NCI-H2196 (cell line): ENCODE data around the gene DZIP1.

Experiments
- DNase-seq: peaks from one replicate; lab custom pipeline; 2025; ENCODE audit not compliant: unreplicated experiment; lab: John Stamatoyannopoulos, UW

Gene DZIP1

DNA sequence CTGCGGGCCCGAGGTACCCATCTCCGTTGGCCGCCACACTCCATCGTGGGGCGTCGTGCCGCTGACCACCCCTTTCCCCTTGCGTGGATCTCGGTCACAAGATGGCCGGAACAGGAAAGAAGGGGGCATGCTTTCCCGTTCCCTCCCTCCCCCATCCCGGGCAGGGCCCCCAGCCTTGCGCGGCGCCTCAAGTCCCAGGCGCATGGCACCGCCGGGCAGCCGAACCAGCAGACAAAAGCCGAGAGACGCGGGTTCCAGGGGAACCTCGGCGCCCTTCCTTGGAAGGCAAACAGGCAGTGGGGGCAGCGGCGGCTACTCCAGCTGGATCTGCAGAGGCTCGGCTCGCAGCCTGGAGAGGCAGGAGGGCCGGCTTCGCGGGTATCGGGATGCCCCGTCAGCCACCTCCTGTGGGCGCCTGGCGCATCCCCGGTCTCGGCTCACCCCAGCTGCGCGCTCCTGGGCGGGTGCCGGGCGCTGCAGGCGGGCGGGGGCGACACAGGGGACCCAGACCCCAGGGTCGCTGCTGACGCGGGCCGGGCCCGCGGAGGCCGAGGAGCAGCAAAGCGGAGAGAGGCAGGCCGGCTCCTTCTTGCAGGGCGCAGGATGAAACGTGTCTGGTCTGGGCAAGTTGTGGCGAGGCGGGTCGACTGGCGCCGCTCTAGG, 439 bp downstream of the DZIP1 start:
- no peak for DNase-seq

GRCh38 chr13:95643571-95643935, 953 bp downstream of the DZIP1 start:
- DNase-seq = no peak

DNA sequence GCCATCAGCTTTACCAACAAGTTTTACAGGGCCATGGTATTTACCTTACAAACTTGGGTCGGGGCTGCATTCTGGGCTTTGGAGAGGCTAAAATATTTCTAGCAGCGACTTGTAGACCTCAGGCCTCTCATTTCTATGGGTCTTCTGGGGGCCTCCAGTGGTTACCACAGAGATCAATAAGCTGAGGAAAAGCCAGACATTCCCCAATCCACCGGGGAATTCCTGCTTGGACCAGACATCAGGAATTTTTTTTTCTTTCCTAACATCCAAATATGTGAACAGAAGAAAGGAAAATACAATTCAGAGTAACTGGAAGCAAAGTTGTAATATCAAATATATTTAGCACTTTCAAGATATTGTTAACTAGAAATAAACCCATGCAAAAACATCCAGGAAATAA, 1.5 kb downstream of the DZIP1 start:
- no peak for DNase-seq

DNA sequence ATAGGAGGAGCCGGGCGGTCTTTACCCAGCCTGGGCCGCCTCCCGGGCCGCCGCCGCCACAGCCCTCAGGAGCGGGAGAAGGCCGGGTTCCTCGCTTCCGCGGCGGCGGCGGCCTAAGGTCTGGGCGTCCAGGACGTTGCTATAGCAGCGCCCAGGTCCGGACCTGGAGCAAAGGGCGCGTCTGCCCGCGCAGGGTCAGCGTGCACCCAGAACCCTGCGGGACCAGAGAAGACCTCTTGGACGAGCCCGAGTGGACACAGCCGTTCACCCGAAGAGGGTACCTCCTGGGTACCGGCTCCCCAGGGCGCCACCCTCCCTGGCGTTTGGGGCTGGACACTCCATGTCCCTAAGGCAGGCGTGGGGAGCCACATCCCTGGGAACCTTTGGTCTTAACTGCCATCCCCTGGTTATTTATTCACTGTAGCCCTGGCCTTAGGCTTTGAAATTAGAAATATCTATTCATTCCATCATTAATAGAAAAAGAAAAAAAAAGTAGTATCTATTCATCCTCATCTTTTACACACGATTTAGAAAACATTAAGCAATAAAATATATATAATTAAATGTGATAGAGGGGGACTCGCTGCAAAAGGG, 2.4 kb downstream of the DZIP1 start:
- DNase-seq = no peak

DNA sequence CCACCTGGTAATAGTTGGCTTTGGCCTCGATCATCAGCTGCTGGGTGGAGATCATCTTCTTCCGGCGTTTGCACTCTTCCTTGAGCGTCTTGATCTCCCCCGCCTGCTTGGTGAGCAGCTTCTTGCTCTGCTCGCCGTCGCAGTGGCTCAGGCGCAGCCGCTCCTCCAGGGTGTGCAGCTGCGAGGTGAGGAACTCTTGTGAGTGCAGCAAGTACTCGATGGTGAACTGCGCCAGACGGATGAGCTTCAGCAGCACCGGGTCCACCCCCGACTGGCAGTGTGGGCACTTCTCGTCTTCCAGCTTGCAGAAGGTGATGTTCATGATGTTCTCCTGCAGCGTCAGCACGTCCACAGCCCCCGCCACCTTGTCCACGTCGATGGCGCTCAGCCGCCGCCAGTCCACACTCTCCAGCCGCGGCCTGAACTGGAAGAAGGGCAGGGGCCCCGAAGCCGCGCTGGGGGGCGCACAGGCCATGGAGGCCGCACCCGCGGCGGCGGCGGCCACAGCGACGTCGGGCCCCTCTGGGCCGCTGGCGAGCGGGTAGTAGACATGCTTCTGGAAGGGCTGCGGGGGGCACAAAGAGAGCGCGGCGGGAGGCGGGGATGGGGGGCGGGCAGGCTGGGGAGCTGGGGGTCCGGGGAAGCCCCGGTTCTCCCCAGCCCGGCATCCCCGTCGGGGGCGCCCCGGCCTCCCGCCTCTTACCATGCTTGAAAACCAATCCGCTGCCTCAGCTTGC, 3.0 kb downstream of the DZIP1 start:
- DNase-seq = no peak

DNA sequence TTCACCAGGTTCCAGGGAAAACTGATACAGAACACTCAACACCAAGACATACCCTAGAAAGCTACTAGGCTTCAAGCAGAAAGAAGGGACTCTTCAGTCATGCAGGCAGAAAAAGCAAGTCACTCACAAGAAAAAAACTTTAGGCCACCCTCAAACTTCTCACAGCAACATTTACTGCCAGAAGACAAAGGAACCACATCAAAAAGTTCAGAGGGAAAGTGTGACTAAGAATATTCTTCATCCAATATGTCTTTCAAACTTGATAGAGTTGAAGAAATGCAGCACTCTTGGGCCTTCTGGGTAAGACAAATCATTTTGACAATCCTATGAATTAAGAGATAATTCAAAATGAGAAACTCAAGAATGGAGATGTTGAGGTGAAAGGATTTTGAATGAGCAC, 7.7 kb downstream of the DZIP1 start:
- no peak for DNase-seq

- no peak for DNase-seq
These were observed 13.9 kb downstream of the DZIP1 start for GRCh38 chr13:95630593-95630992.

GRCh38 chr13:95629071-95629470, 15.4 kb downstream of the DZIP1 start:
- no peak for DNase-seq

DNA sequence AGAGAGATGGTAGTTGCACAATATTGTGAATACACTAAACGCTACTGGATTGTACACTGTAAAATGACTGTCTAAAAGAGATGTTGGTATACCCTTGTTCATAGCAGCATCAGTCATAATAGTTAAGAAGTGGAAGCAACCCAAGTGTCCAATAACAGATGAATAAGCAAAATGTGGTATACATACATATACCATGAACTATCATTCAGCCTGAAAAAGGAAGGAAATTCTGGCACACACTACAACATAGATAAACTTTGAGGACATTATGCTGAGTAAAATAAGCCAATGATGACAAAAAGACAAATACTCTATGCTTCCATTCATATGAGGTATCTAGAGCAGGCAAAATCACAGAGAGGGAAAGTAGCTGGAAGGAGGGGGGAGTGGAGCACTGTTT, 16.0 kb downstream of the DZIP1 start:
- no peak for DNase-seq

GRCh38 chr13:95627590-95627989, 16.9 kb downstream of the DZIP1 start:
- no peak for DNase-seq

GRCh38 chr13:95626768-95627167, 17.7 kb downstream of the DZIP1 start:
- no peak for DNase-seq

GRCh38 chr13:95624020-95624419, 20.5 kb downstream of the DZIP1 start:
- peak; percentile 6 for DNase-seq

DNA sequence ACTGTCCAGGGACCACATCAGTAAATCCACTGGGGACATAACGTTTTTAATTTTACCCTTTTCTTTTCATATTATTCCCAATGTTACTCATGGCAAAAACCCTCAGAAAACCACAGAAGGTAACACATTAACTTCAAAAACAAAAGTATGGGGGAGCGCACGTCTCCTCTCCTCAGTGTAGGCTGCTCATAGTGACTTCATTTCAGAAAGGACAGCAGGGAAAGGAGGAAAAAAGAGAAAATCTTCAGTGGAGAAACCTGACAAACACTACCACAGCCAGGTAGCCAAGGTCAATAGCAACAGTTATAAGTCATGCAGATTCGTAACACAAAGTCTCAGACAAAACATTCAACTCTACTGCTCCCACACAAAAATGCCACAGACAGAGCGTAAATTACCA, 21.4 kb downstream of the DZIP1 start:
- DNase-seq = no peak

DNA sequence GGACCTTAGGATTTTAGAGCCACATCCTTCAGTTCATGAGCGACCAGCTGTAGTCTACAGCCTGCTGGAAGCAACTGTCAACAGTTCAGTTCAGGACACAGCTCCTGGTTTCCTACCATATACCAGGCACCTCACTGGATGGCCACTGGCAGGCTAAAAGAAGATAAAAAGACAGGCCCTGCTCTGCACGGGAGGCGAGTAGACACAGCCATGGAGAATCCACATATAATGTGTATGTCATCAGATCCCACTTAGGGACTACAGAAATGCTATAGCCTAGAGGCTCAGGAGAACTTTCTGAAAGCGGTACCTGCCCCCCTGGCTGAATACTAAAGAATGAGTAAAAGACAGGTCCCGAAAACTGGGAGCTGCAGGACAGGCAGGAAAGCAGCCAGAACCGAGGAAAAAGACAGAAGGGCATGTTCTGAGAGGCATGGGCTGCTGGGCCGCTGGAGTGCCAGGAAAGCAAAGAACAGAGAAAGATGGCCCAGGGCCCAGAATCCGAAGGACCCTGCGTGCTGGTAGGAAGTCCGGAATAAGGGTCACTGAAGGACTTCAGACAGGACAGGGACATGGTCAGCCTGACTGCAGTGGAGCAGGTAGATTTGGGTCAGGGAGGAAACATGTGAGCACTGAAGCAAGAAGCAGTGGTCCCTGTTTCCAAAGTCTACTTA, 23.5 kb downstream of the DZIP1 start:
- no peak for DNase-seq

- DNase-seq = no peak
These were observed 24.3 kb downstream of the DZIP1 start for GRCh38 chr13:95620030-95620824.

DNA sequence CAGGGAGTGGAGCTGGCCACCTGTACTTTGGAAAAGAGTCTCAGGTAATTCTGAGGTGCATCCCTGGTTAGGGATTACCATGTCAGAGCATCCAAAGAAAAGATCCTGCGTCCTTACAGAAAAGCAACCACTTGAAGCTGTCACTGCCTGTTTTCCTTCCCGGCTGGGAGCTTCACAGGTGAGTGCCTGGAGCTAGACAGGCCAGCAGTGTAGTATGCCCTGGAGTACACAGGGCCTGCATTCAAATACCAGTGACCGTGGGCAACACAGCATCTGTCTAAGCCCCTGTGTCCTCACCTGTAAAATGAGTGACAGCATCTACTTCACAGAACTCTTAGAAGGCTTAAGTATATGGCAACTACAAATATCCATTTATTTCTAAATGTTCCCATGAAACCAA, 29.0 kb downstream of the DZIP1 start:
- no peak for DNase-seq

GRCh38 chr13:95614641-95615245, 29.8 kb downstream of the DZIP1 start:
- no peak for DNase-seq

- DNase-seq = no peak
These were observed 35.7 kb downstream of the DZIP1 start for GRCh38 chr13:95608640-95609323.

- peak; percentile 0 for DNase-seq
These were observed 37.1 kb downstream of the DZIP1 start for GRCh38 chr13:95607366-95607765.

- no peak for DNase-seq
These were observed 38.9 kb downstream of the DZIP1 start for GRCh38 chr13:95605448-95606125.
